OCI-LY7 (cell line): ENCODE measurements around the gene IGSF8. TPM values are rescaled to one million over a fixed set of nuclear protein-coding genes. Genes with fewer than 3 reads are reported as not detected.

Source experiments
- BruUV-seq: library from RNA; stranded (reverse); fragments of 400-500 nt; replicated peaks from 2 replicates; lab custom pipeline; 2021; lab: Mats Ljungman, UMichigan
- CTCF ChIA-PET: fragments of 300-600 bp; sonication (Branson Sonifier 250); formaldehyde crosslinking; loops from one replicate; lab custom pipeline; 2022; ENCODE audit warnings: antibody characterized with exemption; ENCODE audit not compliant: unreplicated experiment; lab: Charles Lee
- POLR2A ChIA-PET: fragments of 300-600 bp; sonication (Branson Sonifier 250); formaldehyde crosslinking; loops from one replicate; lab custom pipeline; 2022; ENCODE audit warnings: antibody characterized with exemption; lab: Charles Lee
- DNase-seq: peaks from one replicate; pipeline ENCODE4 v3.0.0-alpha.2; 2015; ENCODE audit warnings: low spot score
- H2AFZ ChIP-seq: fragments of 200-600 bp; sonication (generic), shearing (Covaris generic); 2 replicates; pipeline ENCODE4 v1.6.1; 2014; ENCODE audit warnings: mild to moderate bottlenecking, antibody characterized with exemption, low read length, moderate library complexity
- H3K27ac ChIP-seq: fragments of 200-600 bp; sonication (generic); 2 replicates; pipeline ENCODE4 v1.5.1; 2014; ENCODE audit warnings: mixed run types, low read depth, mild to moderate bottlenecking, moderate library complexity, low read length, inconsistent platforms; ENCODE audit not compliant: poor library complexity, severe bottlenecking
- H3K36me3 ChIP-seq: fragments of 200-600 bp; sonication (generic); 2 replicates; pipeline ENCODE4 v1.6.1; 2014; ENCODE audit warnings: mild to moderate bottlenecking, antibody characterized with exemption, low read length, moderate library complexity, mixed read lengths; ENCODE audit not compliant: insufficient read depth
- H3K4me1 ChIP-seq: fragments of 200-600 bp; sonication (generic); 2 replicates; pipeline ENCODE4 v1.5.1; 2014; ENCODE audit warnings: mild to moderate bottlenecking, low read length; ENCODE audit not compliant: insufficient read depth, poor library complexity, severe bottlenecking
- H3K4me2 ChIP-seq: fragments of 200-600 bp; sonication (generic); 2 replicates; pipeline ENCODE4 v1.6.1; 2014; ENCODE audit warnings: mild to moderate bottlenecking, low read length
- H3K4me3 ChIP-seq: fragments of 200-600 bp; sonication (generic); 2 replicates; pipeline ENCODE4 v1.5.1; 2014; ENCODE audit warnings: mild to moderate bottlenecking, low read depth, low read length; ENCODE audit not compliant: poor library complexity, severe bottlenecking
- H3K79me2 ChIP-seq: fragments of 200-600 bp; sonication (generic); 2 replicates; pipeline ENCODE4 v1.6.1; 2016; ENCODE audit warnings: low read depth, mild to moderate bottlenecking, low read length, moderate library complexity, mixed read lengths; ENCODE audit not compliant: insufficient read depth
- H3K9me2 ChIP-seq: fragments of 200-600 bp; sonication (generic); 2 replicates; pipeline ENCODE4 v1.6.1; 2016; ENCODE audit warnings: mild to moderate bottlenecking, low read length, mixed read lengths; ENCODE audit not compliant: insufficient read depth
- H3K9me3 ChIP-seq: fragments of 200-600 bp; sonication (generic); 2 replicates; pipeline ENCODE4 v1.6.1; 2014; ENCODE audit warnings: mild to moderate bottlenecking, mixed run types, low read length, mixed read lengths
- H4K20me1 ChIP-seq: fragments of 200-600 bp; sonication (generic); 2 replicates; pipeline ENCODE4 v1.6.1; 2014; ENCODE audit warnings: mild to moderate bottlenecking, antibody characterized with exemption, low read length, moderate library complexity, mixed read lengths; ENCODE audit not compliant: insufficient read depth
- EZH2phosphoT487 ChIP-seq: fragments of 200-600 bp; sonication (generic); IDR thresholded peaks from 2 replicates; pipeline ENCODE4 v1.6.1; 2018; ENCODE audit warnings: low read depth, borderline replicate concordance, mild to moderate bottlenecking, mixed run types, antibody characterized with exemption, low read length, moderate library complexity, mixed read lengths
- intact Hi-C: fragments of 100-400 bp; cut with micrococcal nuclease; formaldehyde crosslinking; loops from one replicate; pipeline ENCODE4 v1.10.0; 2022; ENCODE audit not compliant: unreplicated experiment
- total RNA-seq, 2 experiments: library from RNA; depleted of rRNA in 1 of 2; stranded (reverse); fragments of >200 nt in 1 of 2; shearing (Covaris generic) in 1 of 2; gene quantifications; 2 replicates each; pipeline ENCODE4 v1.2.3, GENCODE V29; 2014 to 2022
- TF ChIP-seq, protein P1 (sequence below): fragments of 200-600 bp; sonication (generic); conservative IDR thresholded peaks from 2 replicates; pipeline ENCODE4 v1.5.1; 2014; ENCODE audit warnings: mild to moderate bottlenecking, antibody characterized with exemption, low read length, moderate library complexity, mixed read lengths

IGSF8 gene
- total RNA-seq, 2 experiments from 2014 or later, result 18.7 to 28.7 TPM

DNA sequence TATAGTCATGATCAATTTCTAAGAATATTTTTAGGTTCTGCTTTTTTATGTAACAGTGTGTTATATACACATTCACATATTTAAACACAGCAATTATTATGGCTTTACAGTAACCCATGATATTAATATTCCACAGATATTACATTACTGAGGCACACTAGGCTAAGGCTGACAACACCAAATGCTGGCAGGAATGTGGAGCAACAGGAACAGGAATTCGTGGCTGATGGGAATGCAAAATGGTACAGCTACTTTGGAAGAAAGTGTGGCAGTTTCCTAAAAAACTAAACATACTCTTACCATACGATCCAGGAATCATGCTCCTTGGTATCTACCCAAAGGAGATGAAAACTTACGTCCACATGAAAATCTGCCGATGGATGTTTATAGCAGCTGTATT lies 19.0 kb downstream of the IGSF8 start:
- CTCF ChIA-PET, result interaction anchor here (1.4 to 3.4 kb wide), 3 partner anchors 10 to 33 kb away, joined by 5 to 19 read pairs (median 6); partner anchors contain the start of gene KCNJ10
- Histone ChIP-seq H3K4me1 (no peaks in the 10 kb centered on the region), H2AFZ (no peak overlapping the region), H3K9me3 (no peaks in the 10 kb centered on the region), H3K79me2 (no peaks in the 10 kb centered on the region), H3K4me2 (no peak overlapping the region), H3K9me2 (no peaks in the 10 kb centered on the region), H3K27ac (no peak overlapping the region), H3K4me3 (no peak overlapping the region), H4K20me1 (no peaks in the 10 kb centered on the region), H3K36me3 (peaks cover 5% of the 10 kb centered on the region)
- TF ChIP-seq, protein P1, sequence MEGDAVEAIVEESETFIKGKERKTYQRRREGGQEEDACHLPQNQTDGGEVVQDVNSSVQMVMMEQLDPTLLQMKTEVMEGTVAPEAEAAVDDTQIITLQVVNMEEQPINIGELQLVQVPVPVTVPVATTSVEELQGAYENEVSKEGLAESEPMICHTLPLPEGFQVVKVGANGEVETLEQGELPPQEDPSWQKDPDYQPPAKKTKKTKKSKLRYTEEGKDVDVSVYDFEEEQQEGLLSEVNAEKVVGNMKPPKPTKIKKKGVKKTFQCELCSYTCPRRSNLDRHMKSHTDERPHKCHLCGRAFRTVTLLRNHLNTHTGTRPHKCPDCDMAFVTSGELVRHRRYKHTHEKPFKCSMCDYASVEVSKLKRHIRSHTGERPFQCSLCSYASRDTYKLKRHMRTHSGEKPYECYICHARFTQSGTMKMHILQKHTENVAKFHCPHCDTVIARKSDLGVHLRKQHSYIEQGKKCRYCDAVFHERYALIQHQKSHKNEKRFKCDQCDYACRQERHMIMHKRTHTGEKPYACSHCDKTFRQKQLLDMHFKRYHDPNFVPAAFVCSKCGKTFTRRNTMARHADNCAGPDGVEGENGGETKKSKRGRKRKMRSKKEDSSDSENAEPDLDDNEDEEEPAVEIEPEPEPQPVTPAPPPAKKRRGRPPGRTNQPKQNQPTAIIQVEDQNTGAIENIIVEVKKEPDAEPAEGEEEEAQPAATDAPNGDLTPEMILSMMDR, result no peak
- TF ChIP-seq EZH2phosphoT487, result no peak
- intact Hi-C loops, result loop anchor here (2.0 to 5.0 kb wide), 2 partner anchors 47 to 143 kb away; partner anchors contain the start of gene PIGM
- no peak for DNase-seq
- no TSS peak for BruUV-seq
- POLR2A ChIA-PET, result interaction anchor here (1.2 to 2.5 kb wide), 2 partner anchors 19 to 28 kb away, joined by 3 to 7 read pairs; partner anchors contain the start of gene IGSF8

GRCh38 chr1:160078512-160079195 lies 19.8 kb downstream of the IGSF8 start:
- TF ChIP-seq, protein P1, result peak; percentile 97
- no peak for TF ChIP-seq EZH2phosphoT487
- Histone ChIP-seq H3K4me1 (no peaks in the 10 kb centered on the region), H3K36me3 (no peaks in the 10 kb centered on the region), H3K27ac (no peak overlapping the region), H3K79me2 (no peaks in the 10 kb centered on the region), H3K9me3 (no peaks in the 10 kb centered on the region), H3K9me2 (no peaks in the 10 kb centered on the region), H2AFZ (no peak overlapping the region), H3K4me2 (no peak overlapping the region), H4K20me1 (no peaks in the 10 kb centered on the region), H3K4me3 (no peak overlapping the region)
- POLR2A ChIA-PET, result interaction anchor here (1.2 to 2.5 kb wide), 2 partner anchors 20 to 27 kb away, joined by 3 to 7 read pairs; partner anchors contain the start of gene IGSF8
- intact Hi-C loops, result loop anchor here (1.0 to 5.0 kb wide), 3 partner anchors 31 to 142 kb away; partner anchors contain the start of gene PIGM
- CTCF ChIA-PET, result interaction anchor here (0.5 to 3.4 kb wide), 7 partner anchors 8 to 75 kb away, joined by 3 to 19 read pairs (median 6); partner anchors contain the start of gene KCNJ10
- BruUV-seq, result no TSS peak
- DNase-seq, result peak; percentile 56
